ENCODE data around the gene STIM1.

STIM1 gene

DNA sequence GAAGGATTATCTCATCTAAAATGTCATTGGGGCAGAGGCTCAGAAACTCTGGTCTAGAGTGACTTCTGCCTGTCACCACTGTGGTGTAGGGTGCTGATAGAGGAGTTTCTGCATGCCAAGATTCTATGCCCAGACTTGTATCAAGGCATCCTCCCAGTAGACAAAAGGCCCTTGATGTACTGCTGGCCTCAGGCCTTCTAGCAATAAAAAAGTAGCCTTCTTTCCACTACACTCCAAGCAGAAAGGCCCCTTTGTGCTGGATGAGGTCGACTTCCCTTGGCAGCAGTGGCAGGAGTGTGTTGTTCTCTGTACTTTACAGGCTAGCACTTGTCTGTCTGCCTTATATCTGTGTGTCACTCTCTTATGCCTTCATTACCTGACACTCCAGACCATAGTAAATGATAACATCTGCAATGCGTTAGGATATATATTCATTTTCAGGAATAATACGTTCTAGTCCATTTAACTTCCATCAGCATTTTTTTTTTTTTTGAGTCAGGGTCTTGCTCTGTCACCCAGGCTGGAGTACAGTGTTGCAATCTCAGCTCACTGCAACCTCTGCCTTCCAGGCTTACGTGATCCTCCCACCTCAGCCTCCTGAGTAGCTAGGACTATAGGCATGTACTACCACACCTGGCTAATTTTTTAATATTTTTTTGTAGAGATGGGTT, 189.6 kb downstream of the STIM1 start:
- Histone ChIP-seq H4K20me1 (ENCODE audit: insufficient read depth, low read length) (peaks cover 6% of the 10 kb centered on the region; the same call in 1 of the 2 replicates), H3K4me3 (ENCODE audit: low read depth in 1 of 2, low read length in 2 of 2) (no peak overlapping the region), H3K9ac (ENCODE audit: low read depth, low read length) (no peak overlapping the region), H2AFZ (ENCODE audit: low read depth, low read length) (no peak overlapping the region), H3K4me1 (ENCODE audit: insufficient read depth, low read length) (no peaks in the 10 kb centered on the region), H3K9me3 (ENCODE audit: insufficient read depth, low read length, severe bottlenecking) (no peaks in the 10 kb centered on the region), H3K36me3 (ENCODE audit: insufficient read depth, low read length) (peaks cover 10% of the 10 kb centered on the region; the same call in 1 of the 2 replicates), H3K4me2 (ENCODE audit: insufficient read depth, low read length) (no peak overlapping the region), H3K27ac (ENCODE audit: low read length) (no peak overlapping the region), H3K27me3 (ENCODE audit: insufficient read depth, low read length, poor library complexity) (no peaks in the 10 kb centered on the region), H3K79me2 (ENCODE audit: insufficient read depth, low read length) (peaks cover 7% of the 10 kb centered on the region)
- ATAC-seq (ENCODE audit: insufficient read depth, low read depth) (no peak), DNase-seq (no peak)
- TF ChIP-seq, protein P1, sequence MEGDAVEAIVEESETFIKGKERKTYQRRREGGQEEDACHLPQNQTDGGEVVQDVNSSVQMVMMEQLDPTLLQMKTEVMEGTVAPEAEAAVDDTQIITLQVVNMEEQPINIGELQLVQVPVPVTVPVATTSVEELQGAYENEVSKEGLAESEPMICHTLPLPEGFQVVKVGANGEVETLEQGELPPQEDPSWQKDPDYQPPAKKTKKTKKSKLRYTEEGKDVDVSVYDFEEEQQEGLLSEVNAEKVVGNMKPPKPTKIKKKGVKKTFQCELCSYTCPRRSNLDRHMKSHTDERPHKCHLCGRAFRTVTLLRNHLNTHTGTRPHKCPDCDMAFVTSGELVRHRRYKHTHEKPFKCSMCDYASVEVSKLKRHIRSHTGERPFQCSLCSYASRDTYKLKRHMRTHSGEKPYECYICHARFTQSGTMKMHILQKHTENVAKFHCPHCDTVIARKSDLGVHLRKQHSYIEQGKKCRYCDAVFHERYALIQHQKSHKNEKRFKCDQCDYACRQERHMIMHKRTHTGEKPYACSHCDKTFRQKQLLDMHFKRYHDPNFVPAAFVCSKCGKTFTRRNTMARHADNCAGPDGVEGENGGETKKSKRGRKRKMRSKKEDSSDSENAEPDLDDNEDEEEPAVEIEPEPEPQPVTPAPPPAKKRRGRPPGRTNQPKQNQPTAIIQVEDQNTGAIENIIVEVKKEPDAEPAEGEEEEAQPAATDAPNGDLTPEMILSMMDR (IDR thresholded peaks at IDR 0.05; ENCODE audit: borderline replicate concordance, extremely low read depth, low read length, poor library complexity, severe bottlenecking) = no peak
- TF ChIP-seq EZH2 (IDR thresholded peaks at IDR 0.05; ENCODE audit: borderline replicate concordance, low read depth, low read length, severe bottlenecking) = no peak

DNA sequence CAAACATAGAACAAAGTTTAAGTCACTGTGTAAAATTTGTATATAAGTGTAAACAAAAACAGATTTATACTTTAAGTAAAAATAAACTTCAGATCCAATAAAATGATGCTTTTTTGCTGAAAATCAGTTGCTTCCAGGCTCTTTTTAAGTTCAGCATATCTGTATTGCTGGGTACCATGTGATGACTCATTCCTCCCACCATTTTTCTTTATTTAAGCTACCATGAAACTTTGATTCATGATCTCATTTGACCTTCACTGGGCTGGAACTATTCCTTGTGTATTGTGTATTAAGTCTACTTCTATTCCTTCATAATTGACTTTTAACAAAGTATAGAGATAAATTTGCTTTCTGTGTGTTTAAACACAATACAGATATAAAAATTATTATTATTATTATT, 192.9 kb downstream of the STIM1 start:
- DNase-seq (no peak), ATAC-seq (ENCODE audit: insufficient read depth, low read depth) (no peak)
- TF ChIP-seq, protein P1 (IDR thresholded peaks at IDR 0.05; ENCODE audit: borderline replicate concordance, extremely low read depth, low read length, poor library complexity, severe bottlenecking) = no peak
- TF ChIP-seq EZH2 (IDR thresholded peaks at IDR 0.05; ENCODE audit: borderline replicate concordance, low read depth, low read length, severe bottlenecking) = no peak
- Histone ChIP-seq H3K36me3 (ENCODE audit: insufficient read depth, low read length) (peaks cover 14% of the 10 kb centered on the region; the same call in 1 of the 2 replicates), H3K9ac (ENCODE audit: low read depth, low read length) (no peak overlapping the region), H3K4me1 (ENCODE audit: insufficient read depth, low read length) (no peaks in the 10 kb centered on the region), H3K27me3 (ENCODE audit: insufficient read depth, low read length, poor library complexity) (no peaks in the 10 kb centered on the region), H4K20me1 (ENCODE audit: insufficient read depth, low read length) (no peaks in the 10 kb centered on the region), H3K27ac (ENCODE audit: low read length) (no peak overlapping the region), H3K9me3 (ENCODE audit: insufficient read depth, low read length, severe bottlenecking) (peaks cover 3% of the 10 kb centered on the region), H3K4me2 (ENCODE audit: insufficient read depth, low read length) (no peak overlapping the region), H3K79me2 (ENCODE audit: insufficient read depth, low read length) (no peaks in the 10 kb centered on the region), H2AFZ (ENCODE audit: low read depth, low read length) (no peak overlapping the region), H3K4me3 (ENCODE audit: low read depth in 1 of 2, low read length in 2 of 2) (no peak overlapping the region)

DNA sequence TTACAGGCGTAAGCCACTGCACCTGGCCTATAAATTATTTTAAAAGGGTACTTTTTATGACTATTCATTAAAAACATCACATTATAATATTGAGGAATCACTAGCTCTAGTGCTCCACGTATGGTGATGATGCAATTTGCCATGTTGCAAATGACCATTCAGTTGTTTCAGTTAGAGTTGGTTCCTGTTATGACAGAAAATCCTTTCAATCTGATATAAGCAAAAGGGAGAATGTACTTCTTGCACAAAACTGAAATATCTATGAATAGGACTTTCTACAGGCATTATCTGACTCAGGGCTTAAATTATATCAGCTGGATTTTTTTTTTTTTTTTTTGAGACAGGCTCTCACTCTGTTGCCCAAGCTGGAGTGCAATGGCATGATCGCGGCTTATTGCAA, 193.5 kb downstream of the STIM1 start:
- Histone ChIP-seq H3K4me1 (ENCODE audit: insufficient read depth, low read length) (no peaks in the 10 kb centered on the region), H3K4me2 (ENCODE audit: insufficient read depth, low read length) (no peak overlapping the region), H3K9ac (ENCODE audit: low read depth, low read length) (no peak overlapping the region), H3K27me3 (ENCODE audit: insufficient read depth, low read length, poor library complexity) (no peaks in the 10 kb centered on the region), H2AFZ (ENCODE audit: low read depth, low read length) (no peak overlapping the region), H3K36me3 (ENCODE audit: insufficient read depth, low read length) (peaks cover 14% of the 10 kb centered on the region; the same call in 1 of the 2 replicates), H4K20me1 (ENCODE audit: insufficient read depth, low read length) (no peaks in the 10 kb centered on the region), H3K9me3 (ENCODE audit: insufficient read depth, low read length, severe bottlenecking) (peaks cover 3% of the 10 kb centered on the region), H3K79me2 (ENCODE audit: insufficient read depth, low read length) (no peaks in the 10 kb centered on the region), H3K4me3 (ENCODE audit: low read depth in 1 of 2, low read length in 2 of 2) (no peak overlapping the region), H3K27ac (ENCODE audit: low read length) (no peak overlapping the region)
- DNase-seq (no peak), ATAC-seq (ENCODE audit: insufficient read depth, low read depth) (no peak)
- TF ChIP-seq EZH2 (IDR thresholded peaks at IDR 0.05; ENCODE audit: borderline replicate concordance, low read depth, low read length, severe bottlenecking) = no peak
- TF ChIP-seq, protein P1 (IDR thresholded peaks at IDR 0.05; ENCODE audit: borderline replicate concordance, extremely low read depth, low read length, poor library complexity, severe bottlenecking) = no peak

Measured in DND-41 (cell line).